Parathyroid adenoma (tissue), 2 donors: Measurements from ENCODE around the gene LLGL2.

ENCODE experiments used
- H2AFZ ChIP-seq: fragments of 300-600 bp; sonication (generic); one replicate; pipeline ENCODE4 v1.7.0; 2017; ENCODE audit warnings: antibody characterized with exemption, mild to moderate bottlenecking
- H3K27ac ChIP-seq: fragments of 300-600 bp; sonication (generic); one replicate; pipeline ENCODE4 v1.7.0; 2017
- H3K27me3 ChIP-seq: fragments of 300-600 bp; sonication (generic); one replicate; pipeline ENCODE4 v1.7.0; 2017; ENCODE audit warnings: low read length; ENCODE audit not compliant: control insufficient read depth, insufficient read depth
- H3K36me3 ChIP-seq: fragments of 300-600 bp; sonication (generic); one replicate; pipeline ENCODE4 v1.7.0; 2017; ENCODE audit warnings: low read length; ENCODE audit not compliant: control insufficient read depth, insufficient read depth
- H3K4me1 ChIP-seq: fragments of 300-600 bp; sonication (generic); one replicate; pipeline ENCODE4 v1.7.0; 2017; ENCODE audit warnings: control low read depth
- H3K4me2 ChIP-seq: fragments of 300-600 bp; sonication (generic); one replicate; pipeline ENCODE4 v1.7.0; 2017; ENCODE audit warnings: low read length
- H3K4me3 ChIP-seq: fragments of 300-600 bp; sonication (generic); one replicate; pipeline ENCODE4 v1.7.0; 2017; ENCODE audit warnings: low read depth, low read length
- H3K79me2 ChIP-seq: fragments of 300-600 bp; sonication (generic); one replicate; pipeline ENCODE4 v1.7.0; 2017; ENCODE audit warnings: control low read depth
- H3K9ac ChIP-seq: fragments of 300-600 bp; sonication (generic); one replicate; pipeline ENCODE4 v1.7.0; 2017; ENCODE audit warnings: mild to moderate bottlenecking
- H3K9me3 ChIP-seq: fragments of 300-600 bp; sonication (generic); one replicate; pipeline ENCODE4 v1.7.0; 2017; ENCODE audit warnings: low read length; ENCODE audit not compliant: control insufficient read depth
- TF ChIP-seq, protein P1 (sequence below): fragments of 300-600 bp; sonication (generic); IDR thresholded peaks from one replicate; pipeline ENCODE4 v1.7.0; 2017; ENCODE audit warnings: antibody characterized with exemption, mild to moderate bottlenecking
- donor health status: primary hyperparathyroidism.

The LLGL2 gene

DNA sequence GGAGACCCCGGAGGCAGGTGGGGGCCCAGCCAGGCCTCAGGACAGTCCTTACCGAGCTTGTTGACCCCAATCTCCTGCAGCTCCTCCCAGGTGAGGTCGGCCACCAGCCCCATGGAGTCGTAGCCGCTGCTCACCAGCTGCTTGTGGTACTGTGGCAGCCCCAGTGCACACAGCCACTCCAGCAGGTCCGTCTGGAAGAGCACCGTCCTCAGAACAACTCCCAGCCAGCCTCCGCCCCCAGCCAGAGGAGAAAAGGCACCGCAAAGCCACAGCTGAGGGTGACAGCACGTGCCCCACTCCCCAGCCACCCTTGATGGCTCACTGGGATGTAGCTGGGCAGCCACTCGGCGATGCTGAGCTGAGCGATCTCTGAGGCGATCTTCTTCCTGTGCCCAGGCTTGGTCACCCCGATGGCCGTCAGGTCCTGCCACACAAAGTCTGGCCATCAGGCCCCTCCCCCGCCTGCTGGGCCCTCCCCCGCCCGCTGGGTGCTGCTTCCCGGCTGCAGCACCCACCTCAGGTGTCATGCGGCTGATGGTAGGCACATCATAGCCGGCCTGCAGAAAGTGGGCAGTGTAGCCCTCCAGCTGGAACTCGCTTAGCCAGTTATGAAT, 22.1 kb upstream of the LLGL2 start:
- TF ChIP-seq, protein P1, sequence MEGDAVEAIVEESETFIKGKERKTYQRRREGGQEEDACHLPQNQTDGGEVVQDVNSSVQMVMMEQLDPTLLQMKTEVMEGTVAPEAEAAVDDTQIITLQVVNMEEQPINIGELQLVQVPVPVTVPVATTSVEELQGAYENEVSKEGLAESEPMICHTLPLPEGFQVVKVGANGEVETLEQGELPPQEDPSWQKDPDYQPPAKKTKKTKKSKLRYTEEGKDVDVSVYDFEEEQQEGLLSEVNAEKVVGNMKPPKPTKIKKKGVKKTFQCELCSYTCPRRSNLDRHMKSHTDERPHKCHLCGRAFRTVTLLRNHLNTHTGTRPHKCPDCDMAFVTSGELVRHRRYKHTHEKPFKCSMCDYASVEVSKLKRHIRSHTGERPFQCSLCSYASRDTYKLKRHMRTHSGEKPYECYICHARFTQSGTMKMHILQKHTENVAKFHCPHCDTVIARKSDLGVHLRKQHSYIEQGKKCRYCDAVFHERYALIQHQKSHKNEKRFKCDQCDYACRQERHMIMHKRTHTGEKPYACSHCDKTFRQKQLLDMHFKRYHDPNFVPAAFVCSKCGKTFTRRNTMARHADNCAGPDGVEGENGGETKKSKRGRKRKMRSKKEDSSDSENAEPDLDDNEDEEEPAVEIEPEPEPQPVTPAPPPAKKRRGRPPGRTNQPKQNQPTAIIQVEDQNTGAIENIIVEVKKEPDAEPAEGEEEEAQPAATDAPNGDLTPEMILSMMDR = no peak
- no peak overlapping the region for H3K9ac ChIP-seq
- H2AFZ ChIP-seq = no peak overlapping the region
- no peaks in the 10 kb centered on the region for H3K36me3 ChIP-seq
- no peaks in the 10 kb centered on the region for H3K9me3 ChIP-seq
- no peak overlapping the region for H3K4me2 ChIP-seq
- no peak overlapping the region for H3K27ac ChIP-seq
- H3K4me1 ChIP-seq = peaks cover 3% of the 10 kb centered on the region
- no peak overlapping the region for H3K4me3 ChIP-seq
- H3K79me2 ChIP-seq = no peaks in the 10 kb centered on the region
- no peaks in the 10 kb centered on the region for H3K27me3 ChIP-seq

DNA sequence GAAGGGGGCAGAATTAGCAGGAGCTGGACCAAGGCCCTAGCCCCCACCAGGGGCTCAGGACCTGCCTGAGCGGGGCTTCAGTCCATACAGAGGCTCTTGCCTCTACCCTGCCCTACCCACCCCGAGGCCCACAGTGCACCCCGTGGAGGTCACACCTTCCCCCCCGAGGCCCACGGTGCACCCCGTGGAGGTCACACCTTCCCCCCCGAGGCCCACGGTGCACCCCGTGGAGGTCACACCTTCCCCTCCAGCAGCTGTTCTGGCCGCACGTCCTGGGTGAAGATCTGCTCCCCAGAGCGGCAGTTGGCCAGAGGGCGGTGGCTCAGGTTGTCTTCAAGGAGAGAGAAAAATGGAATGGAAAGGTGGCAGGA, 21.5 kb upstream of the LLGL2 start:
- Histone ChIP-seq H3K27ac (no peak overlapping the region), H3K4me1 (peaks cover 5% of the 10 kb centered on the region), H3K27me3 (no peaks in the 10 kb centered on the region), H3K9ac (no peak overlapping the region), H3K79me2 (no peaks in the 10 kb centered on the region), H3K4me3 (no peak overlapping the region), H3K4me2 (no peak overlapping the region), H2AFZ (no peak overlapping the region), H3K9me3 (no peaks in the 10 kb centered on the region), H3K36me3 (no peaks in the 10 kb centered on the region)
- TF ChIP-seq, protein P1 = no peak

DNA sequence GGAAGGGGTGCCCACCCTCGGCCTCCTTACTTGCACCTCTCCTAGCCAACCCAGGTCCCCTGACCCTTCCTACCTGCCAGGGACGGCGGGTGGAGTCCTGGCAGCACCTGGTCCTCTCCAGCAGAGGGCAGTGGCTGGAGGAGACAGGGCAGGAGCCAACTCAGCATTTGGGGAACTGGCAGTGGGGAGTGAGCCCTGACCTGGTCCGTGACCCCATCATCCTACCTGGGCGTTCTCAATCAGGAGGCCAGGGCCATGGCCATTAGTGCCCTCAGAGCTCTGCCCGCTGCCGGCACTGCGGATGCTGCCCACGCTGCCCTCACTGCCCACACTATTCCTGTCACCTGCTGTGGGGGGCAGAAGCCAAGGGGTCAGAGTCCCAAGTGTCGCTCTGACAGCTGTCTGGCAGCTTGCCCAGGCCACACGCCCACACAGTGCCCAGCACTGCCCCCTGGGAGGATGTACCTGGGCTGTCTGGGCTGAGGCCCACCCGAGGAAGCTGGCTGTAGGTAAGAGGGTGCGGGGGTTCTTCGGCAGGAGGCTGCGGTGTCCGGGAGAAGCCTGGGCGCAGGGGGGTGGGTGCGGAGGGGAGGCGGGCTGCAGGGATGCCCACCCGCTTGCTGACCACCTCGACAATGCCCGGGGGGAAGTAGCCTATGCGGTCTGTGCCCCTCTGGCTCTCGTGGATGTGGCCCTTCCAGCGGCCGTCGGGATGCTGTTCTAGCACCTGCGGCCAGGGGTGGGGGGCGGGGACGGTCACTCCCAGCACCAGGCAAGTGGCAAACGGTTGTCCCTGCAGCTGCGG, 20.9 kb upstream of the LLGL2 start:
- H3K4me3 ChIP-seq = no peak overlapping the region
- H3K9me3 ChIP-seq = no peaks in the 10 kb centered on the region
- no peak overlapping the region for H3K4me2 ChIP-seq
- H3K36me3 ChIP-seq = no peaks in the 10 kb centered on the region
- TF ChIP-seq, protein P1 = peak; percentile 65
- H3K9ac ChIP-seq = no peak overlapping the region
- no peaks in the 10 kb centered on the region for H3K79me2 ChIP-seq
- no peak overlapping the region for H3K27ac ChIP-seq
- H3K27me3 ChIP-seq = no peaks in the 10 kb centered on the region
- no peak overlapping the region for H2AFZ ChIP-seq
- peaks cover 10% of the 10 kb centered on the region for H3K4me1 ChIP-seq

DNA sequence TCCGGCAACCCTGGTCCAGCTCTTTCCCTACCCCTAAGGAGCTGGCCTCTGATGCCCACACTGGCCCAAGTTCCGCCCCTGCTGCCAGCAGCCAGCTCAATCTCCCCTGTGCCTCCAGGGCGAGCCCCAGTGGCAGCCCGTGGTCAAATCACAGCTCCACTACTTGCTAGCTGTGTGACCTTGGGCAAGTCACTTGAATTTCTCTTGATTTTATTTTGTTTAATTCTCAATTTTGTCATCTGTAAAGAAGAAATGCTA, 20.4 kb upstream of the LLGL2 start:
- Histone ChIP-seq H3K36me3 (no peaks in the 10 kb centered on the region), H3K79me2 (no peaks in the 10 kb centered on the region), H2AFZ (no peak overlapping the region), H3K4me2 (no peak overlapping the region), H3K4me3 (no peak overlapping the region), H3K9me3 (no peaks in the 10 kb centered on the region), H3K27ac (no peak overlapping the region), H3K27me3 (no peaks in the 10 kb centered on the region), H3K9ac (no peak overlapping the region), H3K4me1 (peaks cover 10% of the 10 kb centered on the region)
- TF ChIP-seq, protein P1 = no peak

DNA sequence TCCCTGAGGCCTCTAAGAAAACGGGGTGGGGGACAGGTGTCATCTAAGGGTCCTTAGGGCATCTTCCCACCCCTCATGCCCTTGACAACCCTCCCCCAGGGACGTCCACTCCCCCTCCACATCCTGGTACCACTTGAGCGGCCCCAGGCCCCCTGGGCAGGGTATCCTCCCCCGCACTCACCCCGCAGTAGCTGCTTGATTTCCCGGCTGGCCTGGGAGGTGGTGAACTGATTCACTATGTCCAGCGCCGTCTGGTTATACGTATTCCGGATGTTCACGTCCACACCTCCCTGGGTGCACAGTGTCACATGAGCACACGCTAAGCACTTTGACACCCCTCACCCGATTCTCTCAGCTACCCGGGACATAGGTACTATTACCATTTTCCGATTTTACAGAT, 19.9 kb upstream of the LLGL2 start:
- Histone ChIP-seq H3K9me3 (no peaks in the 10 kb centered on the region), H3K27ac (no peak overlapping the region), H3K36me3 (no peaks in the 10 kb centered on the region), H3K27me3 (no peaks in the 10 kb centered on the region), H3K9ac (no peak overlapping the region), H3K79me2 (no peaks in the 10 kb centered on the region), H3K4me3 (no peak overlapping the region), H2AFZ (no peak overlapping the region), H3K4me2 (no peak overlapping the region), H3K4me1 (peaks cover 10% of the 10 kb centered on the region)
- TF ChIP-seq, protein P1 = no peak
